ENCODE measurements around the gene SHANK1.

DNA sequence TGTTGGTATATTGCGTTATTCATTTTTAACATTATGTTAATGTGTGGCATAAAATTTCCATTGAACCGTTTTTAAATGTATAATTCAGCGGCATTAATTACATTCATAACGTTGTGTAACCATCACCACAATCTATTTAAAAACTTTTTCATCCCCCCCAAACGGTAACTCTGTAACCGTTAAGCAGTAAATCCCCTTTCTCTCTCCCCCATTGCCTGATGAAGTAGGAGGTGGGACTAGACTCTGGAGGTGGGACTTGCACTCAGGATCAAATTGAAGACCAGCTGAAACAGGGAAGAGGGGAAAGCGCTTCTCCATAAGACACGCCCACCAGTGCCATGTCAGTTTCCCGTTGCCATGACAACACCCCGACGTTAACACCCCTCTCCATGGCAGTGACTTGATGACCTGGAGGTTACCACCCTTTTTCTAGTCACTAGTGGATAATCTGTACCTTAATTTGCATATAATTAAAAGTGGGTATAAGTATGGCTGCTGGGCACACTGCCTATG is 20.4 kb upstream of the SHANK1 start:
- TF ChIP-seq, protein P1, sequence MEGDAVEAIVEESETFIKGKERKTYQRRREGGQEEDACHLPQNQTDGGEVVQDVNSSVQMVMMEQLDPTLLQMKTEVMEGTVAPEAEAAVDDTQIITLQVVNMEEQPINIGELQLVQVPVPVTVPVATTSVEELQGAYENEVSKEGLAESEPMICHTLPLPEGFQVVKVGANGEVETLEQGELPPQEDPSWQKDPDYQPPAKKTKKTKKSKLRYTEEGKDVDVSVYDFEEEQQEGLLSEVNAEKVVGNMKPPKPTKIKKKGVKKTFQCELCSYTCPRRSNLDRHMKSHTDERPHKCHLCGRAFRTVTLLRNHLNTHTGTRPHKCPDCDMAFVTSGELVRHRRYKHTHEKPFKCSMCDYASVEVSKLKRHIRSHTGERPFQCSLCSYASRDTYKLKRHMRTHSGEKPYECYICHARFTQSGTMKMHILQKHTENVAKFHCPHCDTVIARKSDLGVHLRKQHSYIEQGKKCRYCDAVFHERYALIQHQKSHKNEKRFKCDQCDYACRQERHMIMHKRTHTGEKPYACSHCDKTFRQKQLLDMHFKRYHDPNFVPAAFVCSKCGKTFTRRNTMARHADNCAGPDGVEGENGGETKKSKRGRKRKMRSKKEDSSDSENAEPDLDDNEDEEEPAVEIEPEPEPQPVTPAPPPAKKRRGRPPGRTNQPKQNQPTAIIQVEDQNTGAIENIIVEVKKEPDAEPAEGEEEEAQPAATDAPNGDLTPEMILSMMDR (conservative IDR thresholded peaks at IDR 0.05; ENCODE audit: low read length) = no peak
- no peak for TF ChIP-seq EZH2phosphoT487 (IDR thresholded peaks at IDR 0.05; ENCODE audit: borderline replicate concordance)
